Measurements from ENCODE around the gene RELN.
"Not testable (repeated sequence)": the region's sequence is repeated elsewhere in the genome, so short reads cannot be mapped to it uniquely, and the experiment has no call there.

RELN gene

GRCh38 chr7:103940382-103941268 is 48.8 kb downstream of the RELN start:
- no peak for DNase-seq (ENCODE audit: low spot score)

- no peak for DNase-seq (ENCODE audit: low spot score)
Observed at GRCh38 chr7:103937680-103938079, 51.8 kb downstream of the RELN start.

- DNase-seq (ENCODE audit: low spot score), result no peak
Observed at GRCh38 chr7:103936558-103936957, 52.9 kb downstream of the RELN start.

- no peak for DNase-seq (ENCODE audit: low spot score)
Observed at GRCh38 chr7:103934508-103934907, 55.0 kb downstream of the RELN start.

- DNase-seq (ENCODE audit: low spot score), result no peak
Observed at GRCh38 chr7:103932389-103932788, 57.1 kb downstream of the RELN start.

- no peak for DNase-seq (ENCODE audit: low spot score)
Observed at GRCh38 chr7:103929901-103930311, 59.6 kb downstream of the RELN start.

- no peak for DNase-seq (ENCODE audit: low spot score)
Observed at GRCh38 chr7:103928581-103928980, 60.9 kb downstream of the RELN start.

- no peak for DNase-seq (ENCODE audit: low spot score)
Observed at GRCh38 chr7:103924184-103924583, 65.3 kb downstream of the RELN start.

- DNase-seq (ENCODE audit: low spot score), result no peak
Observed at GRCh38 chr7:103922407-103922806, 67.1 kb downstream of the RELN start.

GRCh38 chr7:103921692-103922091 is 67.8 kb downstream of the RELN start:
- DNase-seq (ENCODE audit: low spot score), result no peak

GRCh38 chr7:103919272-103919868 is 70.1 kb downstream of the RELN start:
- no peak for DNase-seq (ENCODE audit: low spot score)

GRCh38 chr7:103918631-103919271 is 70.7 kb downstream of the RELN start:
- DNase-seq (ENCODE audit: low spot score), result no peak

GRCh38 chr7:103915680-103916357 is 73.6 kb downstream of the RELN start:
- no peak for DNase-seq (ENCODE audit: low spot score)

GRCh38 chr7:103914147-103914899 is 75.1 kb downstream of the RELN start:
- DNase-seq (ENCODE audit: low spot score), result no peak

- no peak for DNase-seq (ENCODE audit: low spot score)
Observed at GRCh38 chr7:103912891-103913605, 76.4 kb downstream of the RELN start.

- not testable (repeated sequence) for DNase-seq (ENCODE audit: low spot score)
Observed at GRCh38 chr7:103911015-103911414, 78.4 kb downstream of the RELN start.

GRCh38 chr7:103905997-103906396 is 83.5 kb downstream of the RELN start:
- DNase-seq (ENCODE audit: low spot score), result no peak

GRCh38 chr7:103902917-103903316 is 86.5 kb downstream of the RELN start:
- DNase-seq (ENCODE audit: low spot score), result no peak

GRCh38 chr7:103896826-103897225 is 92.6 kb downstream of the RELN start:
- not testable (repeated sequence) for DNase-seq (ENCODE audit: low spot score)

- DNase-seq (ENCODE audit: low spot score), result no peak
Observed at GRCh38 chr7:103894656-103895596, 94.5 kb downstream of the RELN start.
